Neural progenitor cell (in vitro differentiated cells): Measurements from ENCODE around the gene PPIAL4G. TPM values are rescaled to one million over a fixed set of nuclear protein-coding genes. Genes with fewer than 3 reads are reported as not detected.
"Not testable (repeated sequence)": the region's sequence is repeated elsewhere in the genome, so short reads cannot be mapped to it uniquely, and the experiment has no call there.

Experiments
- DNase-seq: peaks from one replicate; pipeline ENCODE4 v3.0.0-alpha.2; 2016; ENCODE audit warnings: low spot score
- H2AFZ ChIP-seq: fragments of 200-600 bp; sonication (generic); replicated peaks from 2 replicates; pipeline ENCODE4 v1.6.1; 2016; ENCODE audit warnings: antibody characterized with exemption
- H3F3A ChIP-seq: fragments of 200-600 bp; sonication (generic); 2 replicates; pipeline ENCODE4 v1.6.1; 2016; ENCODE audit warnings: antibody characterized with exemption, low read depth
- H3K27ac ChIP-seq: fragments of 200-600 bp; sonication (generic); 2 replicates; pipeline ENCODE4 v1.5.1; 2016; ENCODE audit warnings: mild to moderate bottlenecking
- H3K27me3 ChIP-seq: fragments of 200-600 bp; sonication (generic); 2 replicates; pipeline ENCODE4 v1.6.1; 2016; ENCODE audit warnings: mild to moderate bottlenecking, moderate library complexity
- H3K36me3 ChIP-seq: fragments of 200-600 bp; sonication (generic); 2 replicates; pipeline ENCODE4 v1.5.1; 2016
- H3K4me1 ChIP-seq: fragments of 200-600 bp; sonication (generic); 2 replicates; pipeline ENCODE4 v1.6.1; 2016; ENCODE audit warnings: mixed run types
- H3K4me2 ChIP-seq: fragments of 200-600 bp; sonication (generic); 2 replicates; pipeline ENCODE4 v1.6.1; 2016
- H3K4me3 ChIP-seq: fragments of 200-600 bp; sonication (generic); 2 replicates; pipeline ENCODE4 v1.5.1; 2016
- H3K79me2 ChIP-seq: fragments of 200-600 bp; sonication (generic); 2 replicates; pipeline ENCODE4 v1.6.1; 2016; ENCODE audit warnings: low read depth
- H3K9ac ChIP-seq: fragments of 200-600 bp; sonication (generic); 2 replicates; pipeline ENCODE4 v1.6.1; 2016
- H3K9me3 ChIP-seq: fragments of 200-600 bp; sonication (generic); 2 replicates; pipeline ENCODE4 v1.5.1; 2016; ENCODE audit warnings: low read depth
- H4K20me1 ChIP-seq: fragments of 200-600 bp; sonication (generic); 2 replicates; pipeline ENCODE4 v1.6.1; 2016; ENCODE audit warnings: low read depth
- H3K27ac Mint-ChIP-seq: 3 replicates; pipeline ENCODE4 v1.8.0; 2021; ENCODE audit warnings: mixed read lengths
- H3K27me3 Mint-ChIP-seq: 2 replicates; pipeline ENCODE4 v1.8.0; 2022; ENCODE audit warnings: low read depth, mild to moderate bottlenecking, inconsistent platforms, moderate library complexity, mixed read lengths; ENCODE audit not compliant: insufficient read depth
- H3K36me3 Mint-ChIP-seq: 3 replicates; pipeline ENCODE4 v1.8.0; 2021; ENCODE audit warnings: mixed read lengths
- H3K4me1 Mint-ChIP-seq: 3 replicates; pipeline ENCODE4 v1.8.0; 2021; ENCODE audit warnings: mixed read lengths
- H3K4me3 Mint-ChIP-seq: 3 replicates; pipeline ENCODE4 v1.8.0; 2021; ENCODE audit warnings: mild to moderate bottlenecking, moderate library complexity, mixed read lengths
- H3K9me3 Mint-ChIP-seq: 3 replicates; pipeline ENCODE4 v1.8.0; 2020; ENCODE audit warnings: mixed read lengths
- total RNA-seq: library from RNA; depleted of rRNA; stranded (reverse); fragments of >200 nt; gene quantifications from 2 replicates; pipeline ENCODE4 v1.2.3, GENCODE V29; 2015; ENCODE audit warnings: low replicate concordance
- TF ChIP-seq, protein P1 (sequence below): fragments of 200-600 bp; sonication (generic); IDR thresholded peaks from 2 replicates; pipeline ENCODE4 v1.5.1; 2017; ENCODE audit warnings: antibody characterized with exemption, mild to moderate bottlenecking

The PPIAL4G gene
- total RNA-seq, result 0.03 and 0.09 TPM in 2 replicates

DNA sequence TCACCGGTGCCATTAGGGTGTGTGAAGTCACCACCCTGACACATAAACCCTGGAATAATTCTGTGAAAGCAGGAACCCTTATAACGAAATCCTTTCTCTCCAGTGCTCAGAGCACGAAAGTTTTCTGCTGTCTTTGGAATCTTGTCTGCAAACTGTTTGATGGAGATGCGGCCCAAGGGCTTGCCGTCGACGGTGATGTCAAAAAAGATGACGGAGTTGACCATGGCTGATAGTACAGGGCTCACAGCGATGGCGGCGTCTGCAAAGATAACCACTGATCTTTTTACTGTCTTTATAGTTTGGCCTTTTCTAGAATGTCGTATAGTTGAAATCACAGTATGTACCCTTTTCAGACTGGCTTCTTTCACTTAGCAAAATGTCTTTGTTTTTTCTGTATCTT is at the start of gene PPIAL4G:
Gene PPIAL4G, minus strand, starts transcription at position 274 of the 400 bp plus-strand sequence. Its CDS starts 50 bp downstream, at position 224.
- H3K4me1 Mint-ChIP-seq, H3K4me3 Mint-ChIP-seq, H3K4me1 ChIP-seq, H4K20me1 ChIP-seq, DNase-seq, H3K27ac ChIP-seq, H3K36me3 ChIP-seq, H3K9me3 Mint-ChIP-seq, H3K27me3 ChIP-seq, H2AFZ ChIP-seq, H3K9me3 ChIP-seq, H3K9ac ChIP-seq, H3K27me3 Mint-ChIP-seq, H3K4me2 ChIP-seq, H3F3A ChIP-seq, H3K79me2 ChIP-seq, H3K27ac Mint-ChIP-seq, H3K36me3 Mint-ChIP-seq, H3K4me3 ChIP-seq: not testable (repeated sequence)

DNA sequence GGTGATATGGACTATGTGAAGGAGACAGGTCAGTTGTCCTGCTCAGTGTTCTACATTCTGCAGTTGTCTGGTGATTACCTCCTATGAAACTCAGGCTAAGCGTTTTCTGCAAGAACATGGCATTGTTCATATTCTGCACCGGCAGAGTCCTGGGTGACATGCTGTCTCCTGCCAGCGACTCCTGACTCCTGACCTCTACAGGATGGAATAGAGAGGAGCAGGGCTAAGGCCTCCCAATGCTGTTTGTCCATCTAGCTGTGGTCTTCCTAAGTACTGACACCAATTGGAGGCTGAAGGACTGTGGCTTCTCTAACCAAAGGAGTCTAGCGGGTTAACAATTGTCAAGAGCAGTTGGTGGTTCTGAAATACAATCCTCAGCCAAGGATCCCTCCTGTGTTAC is 49.1 kb upstream of the PPIAL4G start:
- not testable (repeated sequence) for H3K4me1 ChIP-seq, H3K4me2 ChIP-seq, H3K79me2 ChIP-seq, H3K27me3 Mint-ChIP-seq, H3K27ac ChIP-seq, H3K4me3 ChIP-seq, H3K4me3 Mint-ChIP-seq, H3K36me3 Mint-ChIP-seq, H3K9me3 Mint-ChIP-seq, H3K27me3 ChIP-seq, H2AFZ ChIP-seq, H3K9ac ChIP-seq, H3K4me1 Mint-ChIP-seq, H4K20me1 ChIP-seq, H3K9me3 ChIP-seq, H3K36me3 ChIP-seq, H3K27ac Mint-ChIP-seq, H3F3A ChIP-seq
- DNase-seq, result peak; percentile 10

DNA sequence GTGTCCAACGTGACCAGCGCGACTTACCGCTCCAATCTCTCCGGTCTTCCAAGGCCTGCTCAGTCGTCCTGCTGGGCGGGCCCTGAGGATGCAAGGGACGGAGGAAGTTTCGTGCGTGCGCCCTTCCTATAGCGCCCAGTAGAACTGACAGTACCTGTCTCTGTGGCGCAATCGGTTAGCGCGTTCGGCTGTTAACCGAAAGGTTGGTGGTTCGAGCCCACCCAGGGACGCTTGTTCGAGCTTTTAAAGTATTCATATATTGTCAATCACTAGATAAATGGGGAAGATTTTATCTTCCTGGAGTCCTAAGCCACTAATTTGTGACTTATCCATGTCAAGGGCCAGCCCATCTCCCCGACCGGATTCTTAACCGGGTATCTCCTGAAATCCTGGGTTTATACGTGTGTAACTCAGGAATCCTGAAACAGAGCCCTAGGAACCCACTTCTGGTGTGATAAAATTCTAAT is 46.0 kb upstream of the PPIAL4G start:
- peak overlapping the region; percentile 68 for H3K4me2 ChIP-seq

DNA sequence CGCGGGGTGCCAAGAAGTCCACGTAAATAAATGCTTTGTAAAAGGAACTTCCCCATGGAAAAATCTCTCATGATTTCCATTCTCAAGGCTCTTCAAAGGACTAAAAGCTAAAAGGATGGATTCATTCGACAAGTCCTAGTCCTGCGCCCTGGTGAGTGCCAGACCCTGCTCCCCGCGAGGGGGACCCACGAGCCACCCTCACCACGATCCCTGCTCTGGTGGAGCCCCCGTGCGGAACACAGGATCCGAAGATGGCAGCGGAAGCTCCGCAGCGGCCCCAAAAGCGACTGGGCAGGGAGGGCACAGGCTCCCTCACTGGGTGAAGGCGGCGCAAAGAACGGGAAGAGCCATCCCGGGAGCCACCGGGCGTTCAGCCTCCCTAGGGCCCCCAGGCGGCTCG is 45.5 kb upstream of the PPIAL4G start:
- not testable (repeated sequence) for H3K4me3 Mint-ChIP-seq, DNase-seq
- H3K4me3 ChIP-seq, result peak overlapping the region; percentile 43

More for the DNA sequence above, 46.0 kb upstream of the PPIAL4G start:
- not testable (repeated sequence) for H3K9me3 ChIP-seq, H3K4me1 Mint-ChIP-seq, H3K27ac ChIP-seq, H3K36me3 ChIP-seq, H4K20me1 ChIP-seq, H3K27ac Mint-ChIP-seq, H3K27me3 Mint-ChIP-seq, H3F3A ChIP-seq, H3K9me3 Mint-ChIP-seq, H3K27me3 ChIP-seq, H3K36me3 Mint-ChIP-seq, H3K9ac ChIP-seq, H3K4me1 ChIP-seq, H2AFZ ChIP-seq, H3K79me2 ChIP-seq
- H3K4me3 ChIP-seq, result peak overlapping the region; percentile 43
- peak; percentile 54 for DNase-seq
- H3K4me3 Mint-ChIP-seq, result peak overlapping the region; percentile 82

DNA sequence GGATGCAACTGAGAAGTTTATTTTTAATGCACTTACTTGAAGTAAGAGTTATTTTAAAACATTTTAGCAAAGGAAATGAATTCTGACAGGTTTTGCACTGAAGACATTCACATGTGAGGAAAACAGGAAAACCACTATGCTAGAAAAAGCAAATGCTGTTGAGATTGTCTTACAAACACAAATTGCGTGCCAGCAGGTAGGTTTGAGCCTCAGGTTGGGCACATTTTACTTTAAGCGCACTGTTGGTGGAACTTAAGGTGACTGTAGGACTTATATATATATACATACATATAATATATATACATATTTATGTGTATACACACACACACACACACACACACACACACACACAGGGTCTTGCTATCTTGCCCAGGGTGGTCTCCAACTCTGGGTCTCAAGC is 43.5 kb upstream of the PPIAL4G start:
- H3K27ac ChIP-seq, H3K36me3 ChIP-seq, H2AFZ ChIP-seq, H3F3A ChIP-seq, H3K4me1 ChIP-seq, H3K9me3 ChIP-seq, H4K20me1 ChIP-seq, H3K9ac ChIP-seq, H3K27me3 Mint-ChIP-seq, H3K79me2 ChIP-seq, H3K4me3 ChIP-seq, H3K36me3 Mint-ChIP-seq, H3K4me1 Mint-ChIP-seq, H3K27me3 ChIP-seq, H3K4me3 Mint-ChIP-seq, H3K27ac Mint-ChIP-seq, H3K4me2 ChIP-seq, H3K9me3 Mint-ChIP-seq, DNase-seq: not testable (repeated sequence)

More for the DNA sequence above, 45.5 kb upstream of the PPIAL4G start:
- H3K9ac ChIP-seq, H3K27ac ChIP-seq, H3K9me3 ChIP-seq, H3K27ac Mint-ChIP-seq, H2AFZ ChIP-seq, H3K36me3 ChIP-seq, H3K4me1 Mint-ChIP-seq, H3K9me3 Mint-ChIP-seq, H3K36me3 Mint-ChIP-seq, H3K79me2 ChIP-seq, H3F3A ChIP-seq, H3K27me3 ChIP-seq, H3K4me1 ChIP-seq, H3K4me2 ChIP-seq, H3K27me3 Mint-ChIP-seq, H4K20me1 ChIP-seq: not testable (repeated sequence)
- TF ChIP-seq, protein P1, sequence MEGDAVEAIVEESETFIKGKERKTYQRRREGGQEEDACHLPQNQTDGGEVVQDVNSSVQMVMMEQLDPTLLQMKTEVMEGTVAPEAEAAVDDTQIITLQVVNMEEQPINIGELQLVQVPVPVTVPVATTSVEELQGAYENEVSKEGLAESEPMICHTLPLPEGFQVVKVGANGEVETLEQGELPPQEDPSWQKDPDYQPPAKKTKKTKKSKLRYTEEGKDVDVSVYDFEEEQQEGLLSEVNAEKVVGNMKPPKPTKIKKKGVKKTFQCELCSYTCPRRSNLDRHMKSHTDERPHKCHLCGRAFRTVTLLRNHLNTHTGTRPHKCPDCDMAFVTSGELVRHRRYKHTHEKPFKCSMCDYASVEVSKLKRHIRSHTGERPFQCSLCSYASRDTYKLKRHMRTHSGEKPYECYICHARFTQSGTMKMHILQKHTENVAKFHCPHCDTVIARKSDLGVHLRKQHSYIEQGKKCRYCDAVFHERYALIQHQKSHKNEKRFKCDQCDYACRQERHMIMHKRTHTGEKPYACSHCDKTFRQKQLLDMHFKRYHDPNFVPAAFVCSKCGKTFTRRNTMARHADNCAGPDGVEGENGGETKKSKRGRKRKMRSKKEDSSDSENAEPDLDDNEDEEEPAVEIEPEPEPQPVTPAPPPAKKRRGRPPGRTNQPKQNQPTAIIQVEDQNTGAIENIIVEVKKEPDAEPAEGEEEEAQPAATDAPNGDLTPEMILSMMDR, result peak; percentile 7

DNA sequence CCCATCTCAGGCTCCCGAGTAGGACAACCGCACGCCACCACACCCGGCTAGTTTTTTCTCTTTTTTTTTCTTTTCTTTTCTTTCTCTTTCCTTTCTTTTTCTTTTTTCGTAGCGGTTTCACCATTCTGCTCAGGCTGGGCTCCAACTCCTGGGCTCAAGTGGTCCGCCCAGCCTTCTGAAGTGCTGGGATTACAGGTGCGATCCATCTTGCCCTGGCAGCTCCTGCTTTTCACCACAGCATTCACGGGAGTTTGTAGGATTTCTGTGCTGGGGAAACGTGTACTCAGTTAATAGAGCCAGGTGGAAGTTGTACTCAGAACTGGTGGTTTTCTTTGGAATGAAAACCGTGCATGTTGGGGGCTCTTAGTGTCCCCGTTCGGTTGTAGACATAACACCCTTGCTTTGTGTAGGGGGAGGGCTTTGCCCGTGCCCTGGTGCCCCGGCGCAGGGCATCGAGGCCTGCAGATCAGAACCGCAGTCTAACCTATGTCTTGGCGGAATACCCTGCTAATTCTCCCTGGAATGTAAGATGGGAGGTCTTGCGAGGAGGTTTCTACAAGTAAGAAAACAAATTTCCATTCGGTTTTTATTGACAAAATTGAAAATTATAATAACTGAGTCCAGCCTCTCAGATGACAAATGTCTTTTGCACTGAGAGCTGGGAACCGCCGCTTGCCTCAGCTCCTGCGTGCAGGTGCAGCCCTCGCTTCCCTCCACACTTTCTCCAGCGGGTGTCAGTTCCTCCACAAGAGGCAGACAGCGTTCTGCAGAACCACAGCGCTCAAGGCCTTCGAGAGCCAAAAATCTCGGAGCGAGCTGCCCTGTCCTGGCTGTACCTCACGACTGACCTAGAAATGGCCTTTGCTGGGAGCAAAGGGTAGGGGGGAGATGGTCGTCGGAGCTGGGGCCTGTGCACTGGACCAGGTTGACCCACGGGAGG is 40.4 kb upstream of the PPIAL4G start:
- peak overlapping the region; percentile 71 for H3K4me2 ChIP-seq
- not testable (repeated sequence) for H3F3A ChIP-seq, H3K36me3 Mint-ChIP-seq, H3K9me3 ChIP-seq, H2AFZ ChIP-seq, H3K27ac Mint-ChIP-seq, H3K79me2 ChIP-seq, H3K4me1 ChIP-seq, H3K27ac ChIP-seq, H3K9me3 Mint-ChIP-seq, H4K20me1 ChIP-seq, H3K36me3 ChIP-seq, DNase-seq, H3K27me3 ChIP-seq, H3K27me3 Mint-ChIP-seq, H3K9ac ChIP-seq, H3K4me1 Mint-ChIP-seq
- peak overlapping the region; percentile 89 for H3K4me3 Mint-ChIP-seq
- peak overlapping the region; percentile 39 for H3K4me3 ChIP-seq

DNA sequence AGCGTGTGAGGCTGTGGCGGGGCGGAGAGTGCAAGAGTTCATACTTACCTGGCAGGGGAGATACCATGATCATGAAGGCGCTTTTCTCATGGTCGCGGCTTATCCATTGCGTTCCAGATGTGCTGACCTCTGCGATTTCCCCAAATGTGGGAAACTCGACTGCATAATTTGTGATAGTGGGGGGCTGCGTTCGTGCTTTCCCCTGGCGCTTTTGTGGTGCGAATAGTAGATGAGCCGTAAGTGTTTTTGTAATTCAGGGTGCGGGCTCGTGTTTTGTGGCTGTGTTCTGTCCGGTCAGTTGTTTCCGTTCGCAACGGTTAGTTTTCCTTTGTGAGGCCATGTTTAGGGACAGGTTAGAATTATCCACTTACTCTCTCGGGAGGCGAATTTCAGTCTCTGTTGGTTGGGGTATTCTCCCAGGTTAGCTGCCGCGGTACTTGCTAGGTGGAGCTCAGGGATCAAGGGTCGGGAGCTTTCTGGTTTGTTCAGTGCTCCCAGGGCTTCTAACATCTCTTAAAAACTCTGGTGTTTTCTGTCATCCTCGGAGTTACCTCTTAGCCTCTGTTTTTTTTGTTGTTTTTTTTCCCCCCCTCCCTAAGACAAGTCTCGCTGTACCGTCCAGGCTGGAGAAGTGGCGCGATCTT is 39.6 kb upstream of the PPIAL4G start:
- DNase-seq, result peak; percentile 92
- H3K9ac ChIP-seq, H4K20me1 ChIP-seq, H3K27me3 ChIP-seq, H3K9me3 Mint-ChIP-seq, H3K4me1 ChIP-seq, H3K4me1 Mint-ChIP-seq, H3K36me3 ChIP-seq, H3K27me3 Mint-ChIP-seq, H2AFZ ChIP-seq, H3K79me2 ChIP-seq, H3K36me3 Mint-ChIP-seq, H3K9me3 ChIP-seq, H3F3A ChIP-seq: not testable (repeated sequence)
- peak overlapping the region; percentile 89 for H3K4me3 Mint-ChIP-seq
- peak overlapping the region; percentile 39 for H3K4me3 ChIP-seq
- H3K4me2 ChIP-seq, result peak overlapping the region; percentile 61
- H3K27ac ChIP-seq, result peak overlapping the region; percentile 73
- peak overlapping the region; percentile 99 for H3K27ac Mint-ChIP-seq
